A204.1 (cell line): Measurements from ENCODE around the gene C1orf146.
"Not testable (repeated sequence)": the region's sequence is repeated elsewhere in the genome, so short reads cannot be mapped to it uniquely, and the experiment has no call there.

Experiments used
- FAIRE-seq: peaks from 2 replicates; lab custom pipeline; 2012; peaks lifted over from hg19 to GRCh38; lab: Jason Lieb, UNC

The C1orf146 gene

DNA sequence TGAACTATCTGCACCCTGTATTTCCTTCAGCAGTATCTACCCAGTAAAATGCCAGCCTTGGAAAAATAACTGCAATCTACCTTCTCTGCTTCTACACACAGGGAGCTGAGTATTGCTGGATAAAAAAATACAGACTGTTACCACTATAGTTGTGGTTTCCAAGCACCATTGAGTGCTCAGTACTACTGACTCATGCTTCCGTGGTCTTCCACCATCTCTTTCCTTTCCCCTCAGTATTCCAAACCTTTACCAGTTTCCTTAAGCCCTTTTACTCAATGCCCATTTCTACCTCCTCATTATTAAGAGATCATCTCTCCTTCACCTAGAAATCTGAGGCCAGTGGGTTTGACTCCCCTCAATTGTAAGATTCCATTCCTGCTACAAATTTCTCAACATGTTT, 57.2 kb downstream of the C1orf146 start:
- no peak for FAIRE-seq

DNA sequence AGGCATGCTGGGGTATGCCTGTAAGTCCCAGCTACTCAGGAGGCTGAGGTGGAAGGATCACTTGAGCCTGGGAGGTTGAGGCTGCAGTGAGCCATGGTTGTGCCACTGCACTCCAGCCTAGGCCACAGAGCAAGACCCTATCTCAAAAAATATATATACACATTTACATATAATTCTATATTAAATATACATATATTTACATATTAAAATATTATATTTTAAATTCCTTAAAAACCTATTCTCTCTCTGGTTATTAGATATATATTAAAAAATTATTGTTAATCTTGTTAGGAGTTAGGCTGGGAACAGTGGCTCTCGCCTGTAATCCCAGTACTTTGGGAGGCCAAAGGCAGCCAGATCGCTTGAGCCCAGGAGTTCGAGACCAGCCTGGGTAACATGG, 58.4 kb downstream of the C1orf146 start:
- FAIRE-seq = no peak

DNA sequence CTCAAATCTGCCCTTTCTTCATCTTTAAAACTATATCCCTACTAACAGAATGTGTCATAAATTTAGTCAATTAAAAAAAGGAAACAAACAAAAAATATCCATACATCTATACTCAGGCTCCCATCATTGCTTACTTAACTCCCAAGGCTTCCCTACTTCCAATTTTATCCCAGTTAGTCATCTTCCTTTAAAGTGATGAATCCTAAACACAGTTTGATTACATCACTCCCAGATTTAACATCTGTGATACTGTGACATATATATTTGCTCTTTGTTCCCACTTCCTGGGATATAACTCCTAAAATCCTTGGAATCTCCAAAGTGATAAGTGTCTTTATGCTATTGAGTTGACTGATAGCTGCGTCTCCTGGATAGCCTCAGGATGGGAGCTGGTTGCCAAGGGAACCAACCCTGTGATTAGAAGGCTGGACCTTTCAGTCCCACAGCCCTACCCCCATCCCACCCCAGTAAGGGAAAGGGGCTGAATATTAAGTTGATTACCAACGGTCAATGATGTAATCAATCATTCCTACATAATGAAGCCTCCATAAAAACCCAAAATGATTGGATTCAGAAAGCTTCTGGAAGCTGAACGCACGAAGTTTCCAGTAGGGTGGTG, 59.5 kb downstream of the C1orf146 start:
- FAIRE-seq = no peak

DNA sequence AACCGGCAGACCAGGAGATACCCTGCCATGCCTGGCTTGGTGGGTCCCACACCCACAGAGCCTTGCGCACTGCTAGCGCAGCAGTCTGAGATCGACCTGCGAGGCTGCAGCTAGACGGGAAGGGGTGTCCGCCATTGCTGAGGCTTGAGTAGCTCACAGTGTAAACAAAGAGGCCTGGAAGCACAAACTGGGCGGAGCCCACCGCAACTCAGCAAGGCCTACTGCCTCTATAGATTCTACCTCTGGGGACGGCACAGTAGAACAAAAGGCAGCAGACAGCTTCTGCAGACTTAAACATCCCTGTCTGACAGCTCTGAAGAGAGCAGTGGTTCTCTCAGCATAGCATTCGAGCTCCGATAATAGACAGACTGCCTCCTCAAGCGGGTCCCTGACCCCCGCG, 62.1 kb downstream of the C1orf146 start:
- FAIRE-seq = not testable (repeated sequence)

DNA sequence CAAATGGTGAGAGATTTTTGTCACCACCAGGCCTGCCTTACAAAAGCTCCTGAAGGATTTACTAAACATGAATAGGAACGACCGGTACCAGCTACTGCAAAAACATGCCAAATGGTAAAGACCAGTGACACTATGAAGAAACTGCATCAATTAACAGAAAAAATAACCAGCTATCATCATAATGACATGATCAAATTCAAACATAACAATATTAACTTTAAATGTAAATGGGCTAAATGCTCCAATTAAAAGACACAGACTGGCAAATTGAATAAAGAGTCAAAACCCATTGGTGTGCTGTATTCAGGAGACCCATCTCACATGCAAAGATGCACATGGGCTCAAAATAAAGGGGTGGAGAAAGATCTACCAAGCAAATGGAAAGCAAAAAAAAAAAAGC, 63.7 kb downstream of the C1orf146 start:
- FAIRE-seq = not testable (repeated sequence)

DNA sequence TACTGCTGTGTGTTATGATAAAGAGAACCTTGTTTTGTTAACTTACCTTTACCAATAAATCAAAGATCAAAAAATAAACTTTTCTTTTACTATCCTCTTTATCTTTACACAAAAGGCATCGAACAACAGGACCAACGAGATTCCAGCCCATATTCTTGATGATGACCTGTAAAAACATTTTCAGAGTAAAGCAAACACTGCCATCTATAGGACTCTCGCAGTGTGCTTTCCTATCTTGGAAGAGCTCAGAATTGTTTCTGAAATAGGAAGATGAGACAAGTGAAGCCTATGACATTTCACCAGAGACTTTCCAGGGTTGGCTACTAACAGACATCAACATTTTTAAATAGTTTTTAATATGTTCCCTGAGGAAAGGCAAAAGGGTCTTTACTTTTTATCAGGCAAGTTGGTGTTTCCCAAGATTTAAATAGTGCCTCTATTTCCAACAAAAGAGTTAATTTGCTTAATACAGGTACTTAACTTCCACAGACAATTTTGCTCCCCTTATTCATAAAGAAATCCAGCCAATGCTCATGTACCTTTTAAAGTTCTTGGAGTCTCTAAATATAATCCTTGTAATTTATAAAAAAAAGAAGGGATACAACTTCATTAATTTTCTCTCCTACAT, 73.8 kb downstream of the C1orf146 start:
- peak; percentile 97 for FAIRE-seq
